ENCODE data around the gene TSC22D1.

The TSC22D1 gene

DNA sequence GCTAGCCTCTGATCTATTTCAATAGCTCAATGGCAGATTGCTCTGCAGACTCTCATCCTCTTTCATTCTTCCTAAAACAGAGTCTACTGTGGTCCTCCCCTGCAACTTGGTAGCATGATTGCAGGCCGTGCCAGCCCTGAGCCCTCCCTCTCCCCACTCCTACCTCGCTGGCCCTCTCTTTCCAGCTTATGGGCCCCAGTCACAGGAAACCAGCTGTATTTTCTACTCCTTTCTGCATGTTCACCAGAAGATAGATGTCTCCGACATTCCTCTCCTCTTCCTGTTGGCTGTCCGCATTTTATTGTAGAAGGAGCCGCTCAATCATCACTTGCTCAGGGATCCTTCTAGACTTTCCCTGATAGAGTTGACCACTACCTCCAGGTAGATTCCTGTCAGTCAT, 152.3 kb downstream of the TSC22D1 start:
- DNase-seq, result no peak

DNA sequence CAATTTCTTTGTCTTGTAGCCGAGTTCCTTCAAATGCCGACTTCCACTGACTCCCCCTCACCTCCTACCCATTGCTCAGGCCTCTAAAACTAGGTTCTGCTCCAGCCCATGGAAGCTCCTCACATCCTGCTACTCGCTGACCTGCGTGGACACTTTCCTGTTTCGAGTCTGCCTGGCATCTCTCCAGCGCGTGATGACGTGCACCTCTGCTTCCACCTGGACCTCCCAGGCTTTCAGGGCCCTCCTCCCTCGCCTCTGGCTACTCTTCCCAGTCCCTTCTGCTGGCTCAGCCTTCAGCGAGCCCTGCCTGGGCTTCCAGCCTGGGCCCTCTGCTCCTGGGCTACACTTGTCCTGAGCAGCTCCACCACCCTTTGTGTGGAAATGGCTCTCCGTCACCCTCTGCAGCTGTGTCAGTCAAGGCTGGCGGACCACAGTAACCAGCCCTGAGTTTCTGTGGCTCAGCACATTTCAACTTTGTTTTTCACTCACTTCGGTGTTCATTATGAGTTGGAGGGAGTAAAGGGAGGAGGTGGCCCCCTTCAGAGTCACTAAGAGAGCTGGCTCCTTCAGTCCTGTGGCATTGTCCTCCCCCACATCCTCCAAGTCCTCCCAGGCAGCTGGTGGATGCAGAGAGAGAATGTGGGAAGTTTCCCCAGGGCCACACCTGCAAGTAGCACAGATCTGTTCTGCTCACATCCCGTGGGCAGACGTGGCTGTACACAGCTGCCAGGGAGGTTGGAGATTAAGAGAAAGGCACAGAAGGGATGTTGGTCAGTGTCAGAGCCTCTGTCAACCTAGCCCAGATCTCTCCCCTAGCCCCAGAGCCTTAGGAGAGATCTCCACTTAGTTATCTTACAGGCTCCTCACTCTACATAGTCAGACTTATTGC, 153.1 kb downstream of the TSC22D1 start:
- DNase-seq, result no peak

DNA sequence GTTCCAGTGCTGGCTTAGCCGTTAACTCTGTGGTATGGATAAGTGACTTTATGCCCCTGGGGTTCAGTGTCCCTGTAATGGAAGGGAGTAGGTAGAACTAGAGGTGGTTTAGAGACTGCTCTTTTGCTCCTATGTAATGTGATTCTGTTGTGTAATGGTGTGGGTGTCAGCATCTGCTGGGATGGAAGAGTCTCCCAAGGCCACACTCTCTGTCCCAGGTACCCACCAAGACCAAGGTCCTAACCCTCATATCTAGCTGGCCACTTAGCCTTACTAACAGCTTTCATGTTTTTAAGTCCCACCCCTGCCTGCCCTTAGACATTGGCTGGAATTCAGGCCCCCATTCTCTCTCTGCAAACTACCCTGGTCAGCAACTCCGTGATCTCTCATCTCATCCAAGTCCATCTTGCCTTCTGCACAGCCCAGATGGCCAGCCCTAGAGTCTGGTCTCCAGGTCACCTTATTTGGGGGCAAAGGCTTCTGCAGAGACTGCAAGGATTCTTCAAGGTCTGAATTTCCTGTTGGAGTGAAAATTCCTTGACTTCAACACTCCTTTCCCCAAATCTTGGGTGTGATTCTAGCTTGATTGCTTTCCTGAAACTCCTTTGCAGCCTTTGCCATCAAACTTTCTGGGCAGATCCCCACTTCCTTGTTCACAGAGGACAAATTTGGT, 154.1 kb downstream of the TSC22D1 start:
- no peak for DNase-seq

DNA sequence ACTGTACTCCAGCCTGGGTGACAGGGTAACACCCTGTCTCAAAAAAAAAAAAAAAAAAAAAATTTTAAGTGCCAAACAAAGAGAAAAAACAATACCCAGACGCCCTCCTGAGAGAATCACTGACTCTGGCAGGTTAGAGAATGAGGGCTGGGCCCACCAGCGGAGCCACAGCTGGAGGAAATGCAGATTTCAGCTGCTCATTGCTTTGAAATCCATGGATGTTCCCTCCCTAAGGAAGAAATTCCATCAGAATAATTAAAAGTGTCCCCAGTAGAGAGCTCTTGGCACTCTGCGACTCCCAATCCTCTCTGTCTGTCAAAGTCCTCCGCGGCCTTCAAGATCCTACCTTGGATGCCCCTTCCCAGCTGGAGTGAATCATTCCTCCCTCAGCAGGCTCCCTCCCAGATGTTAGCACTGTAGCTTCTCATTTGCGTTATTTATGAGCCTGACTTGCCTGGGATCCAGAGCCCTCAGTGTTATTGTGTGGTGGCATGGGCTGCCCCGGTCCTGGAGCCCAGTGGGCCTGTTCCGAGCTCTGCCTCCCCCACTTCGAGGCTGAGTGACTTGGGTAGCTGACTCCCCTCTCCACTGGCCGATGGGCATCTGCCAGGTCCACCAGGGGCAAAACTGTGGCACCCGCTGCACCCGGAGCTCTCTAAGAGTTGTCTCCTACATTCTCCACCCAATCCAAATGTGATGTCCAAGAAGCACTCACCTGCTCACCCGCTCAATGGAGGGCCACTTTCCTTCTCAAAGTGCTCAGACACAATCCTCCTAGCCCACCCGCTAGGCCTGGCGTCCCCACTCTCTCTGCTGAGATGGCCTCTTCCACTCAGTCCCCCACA, 155.5 kb downstream of the TSC22D1 start:
- no peak for DNase-seq

DNA sequence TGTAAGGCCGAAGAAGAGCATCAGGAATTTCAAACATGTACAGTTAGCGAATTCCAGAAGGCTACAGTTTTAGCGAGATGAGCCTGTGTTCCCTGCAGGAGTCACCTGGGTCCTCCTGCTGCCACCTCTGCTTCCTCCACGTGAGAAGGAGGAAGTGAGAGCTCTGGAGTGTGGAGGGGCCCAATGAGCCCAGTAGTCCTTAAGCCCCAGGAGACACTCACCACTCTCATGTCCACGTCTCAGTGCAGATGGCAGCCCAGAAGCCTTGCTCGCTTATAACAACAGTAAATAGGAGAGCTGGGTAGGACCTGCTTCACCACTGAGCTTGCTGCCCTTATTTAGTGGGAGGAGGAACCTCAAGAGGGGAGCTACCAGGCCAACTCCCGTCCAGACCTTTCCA, 158.3 kb downstream of the TSC22D1 start:
- no peak for DNase-seq

DNA sequence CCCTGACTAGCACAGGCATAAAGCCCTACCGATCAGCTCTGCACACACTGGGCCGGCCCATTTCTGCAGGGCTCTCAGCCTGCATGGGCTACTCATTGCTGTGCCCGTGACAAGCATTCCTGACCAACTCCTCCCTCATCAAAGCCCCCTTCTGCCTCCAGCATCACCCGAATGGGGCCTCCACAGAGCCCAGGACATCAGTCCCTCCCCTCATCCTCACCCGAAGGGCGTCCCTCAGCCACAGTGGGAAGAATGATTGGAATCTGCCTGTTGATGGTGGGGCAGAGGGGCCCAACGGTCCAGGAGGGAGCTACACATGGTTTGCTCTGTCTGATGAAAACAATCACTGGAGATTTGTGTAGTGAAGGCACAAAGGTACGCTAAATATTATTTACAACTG, 158.7 kb downstream of the TSC22D1 start:
- DNase-seq, result no peak

DNA sequence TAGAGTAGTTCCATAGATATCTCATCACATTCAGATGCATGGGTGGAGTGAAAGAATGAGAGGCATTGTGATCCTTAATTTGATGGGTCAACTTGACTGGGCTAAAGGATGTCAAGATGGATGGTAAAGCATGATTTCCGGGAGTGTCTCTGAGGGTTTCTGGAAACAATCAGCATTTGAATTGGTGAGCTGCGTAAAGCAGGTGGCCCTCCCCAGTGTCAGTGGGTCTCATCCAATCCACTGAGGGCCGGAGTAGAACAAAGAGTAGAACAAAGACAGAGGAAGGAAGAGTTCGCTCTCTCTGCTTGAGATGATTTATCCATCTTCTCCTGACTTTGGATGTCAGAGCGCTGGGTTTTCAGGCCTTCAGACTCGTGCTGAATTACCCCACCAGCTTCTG, 159.4 kb downstream of the TSC22D1 start:
- no peak for DNase-seq

DNA sequence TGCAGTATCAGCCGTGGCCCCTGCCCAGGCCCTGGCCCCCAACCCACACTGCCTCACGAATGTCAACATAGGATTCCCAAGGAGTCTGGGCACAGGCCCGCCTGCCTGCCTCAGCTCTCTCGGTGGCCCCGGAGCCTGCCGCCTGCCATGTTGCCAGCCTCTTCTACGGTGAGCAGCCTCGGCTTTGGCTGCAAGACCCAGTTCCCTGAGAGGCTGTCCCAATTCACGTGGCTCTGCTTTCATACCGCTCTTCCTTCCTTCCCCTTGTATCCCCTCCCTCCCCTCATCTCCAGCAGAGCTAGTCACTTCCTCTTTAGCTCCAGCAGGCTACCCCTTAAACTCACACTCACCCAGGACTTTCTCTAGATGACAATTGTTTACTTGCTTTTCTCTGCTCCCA, 159.8 kb downstream of the TSC22D1 start:
- no peak for DNase-seq

DNA sequence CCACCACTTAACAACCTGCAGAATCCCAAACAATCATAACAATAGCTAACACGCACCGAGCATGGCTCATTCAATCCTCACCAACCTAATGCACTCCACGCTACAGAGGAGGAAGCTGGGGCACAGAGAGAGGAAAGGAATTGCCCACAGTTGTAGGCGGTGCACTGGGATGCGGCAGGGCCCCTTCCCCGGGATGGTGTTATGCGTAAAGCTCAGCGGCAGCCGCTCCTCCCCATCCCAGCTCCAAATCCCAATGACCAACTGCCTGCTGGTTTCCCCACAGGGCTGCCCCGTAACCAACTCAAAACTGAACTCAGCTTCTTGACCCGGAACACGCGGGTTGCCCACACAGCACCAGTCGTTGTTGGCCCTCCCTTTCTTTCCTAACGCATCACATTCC, 160.3 kb downstream of the TSC22D1 start:
- no peak for DNase-seq

DNA sequence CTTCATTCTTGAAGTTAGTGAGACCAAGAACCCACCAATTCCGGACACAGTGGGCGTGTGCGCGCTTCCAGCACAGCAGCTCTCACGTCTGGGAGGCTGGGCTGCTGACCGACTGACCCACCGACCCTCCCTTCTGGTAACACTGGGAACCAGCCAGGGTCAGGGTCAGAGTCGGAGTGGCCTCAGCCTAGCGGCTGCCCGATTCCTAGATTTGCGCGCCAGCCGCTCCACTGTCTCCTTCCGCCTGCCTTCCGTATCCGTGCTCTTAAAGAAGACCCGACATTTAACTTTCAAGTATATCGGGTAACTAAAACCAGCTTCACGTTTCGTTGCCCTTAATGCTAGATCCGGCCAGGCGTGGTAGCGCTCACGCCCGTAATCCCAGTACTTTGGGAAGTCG, 161.4 kb downstream of the TSC22D1 start:
- DNase-seq, result no peak

DNA sequence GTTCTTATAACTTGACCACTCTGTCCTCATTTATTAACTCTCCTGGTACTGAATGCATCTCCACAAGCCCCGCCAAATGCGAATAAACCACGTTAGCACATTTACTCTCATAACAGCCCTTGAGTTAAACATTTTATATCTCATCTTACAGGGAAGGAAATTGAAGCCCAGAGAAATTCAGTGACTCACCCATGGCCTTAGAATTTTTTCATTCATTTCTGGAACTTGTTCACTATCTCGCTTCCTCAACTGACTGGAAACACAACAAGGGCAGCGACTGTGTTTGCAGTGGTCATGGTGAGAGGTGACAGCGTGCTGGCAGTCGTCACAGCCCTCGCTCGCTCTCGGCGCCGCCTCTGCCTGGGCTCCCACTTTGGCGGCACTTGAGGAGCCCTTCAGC, 163.0 kb downstream of the TSC22D1 start:
- no peak for DNase-seq

DNA sequence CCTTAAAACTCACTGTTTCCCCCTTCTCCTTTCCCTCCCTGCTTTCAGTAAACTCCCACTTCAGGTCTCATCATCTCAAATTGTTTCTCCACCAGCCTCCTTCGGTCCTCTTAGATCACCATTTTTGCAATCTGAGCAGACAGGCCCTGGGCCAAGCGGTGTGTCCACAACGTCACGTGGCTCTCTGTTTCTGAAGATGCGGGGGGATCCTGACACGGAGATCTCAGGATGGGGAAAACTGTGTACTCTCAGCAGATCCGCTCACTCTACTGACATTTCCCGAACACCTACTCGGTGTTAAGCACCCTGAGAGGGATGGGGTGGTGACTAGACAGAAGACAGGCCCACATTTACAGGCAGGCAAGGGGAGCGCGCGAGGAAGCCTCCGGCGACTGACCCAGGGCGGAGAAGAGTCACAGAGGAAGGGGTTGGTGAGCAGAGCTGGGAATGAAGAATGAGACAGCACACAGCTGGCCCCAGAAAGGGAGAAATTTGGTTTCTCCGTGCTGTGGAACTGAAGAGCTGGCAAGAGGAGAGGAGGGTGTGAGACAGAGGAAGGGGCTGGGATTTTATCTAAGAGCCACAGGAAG, 163.7 kb downstream of the TSC22D1 start:
- DNase-seq, result no peak

DNA sequence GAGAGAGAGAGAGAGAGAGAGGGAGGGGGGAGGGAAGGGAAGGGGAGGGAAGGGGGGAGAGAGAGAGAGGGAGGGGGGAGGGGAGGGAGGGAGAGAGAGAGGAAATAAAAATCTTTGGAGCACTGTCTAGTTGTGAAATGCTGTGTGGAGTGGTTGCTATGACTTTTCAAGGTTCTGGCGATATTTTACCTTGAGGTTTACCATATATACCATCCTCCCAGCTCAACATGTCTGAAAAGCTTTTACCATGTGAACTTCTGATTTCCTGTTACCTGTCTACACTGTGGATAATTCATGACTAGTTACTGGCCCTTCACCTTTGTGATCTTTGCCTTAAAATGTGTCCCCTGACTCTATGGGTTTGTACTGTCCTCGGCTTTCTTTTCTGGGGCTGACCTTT, 164.3 kb downstream of the TSC22D1 start:
- no peak for DNase-seq

DNA sequence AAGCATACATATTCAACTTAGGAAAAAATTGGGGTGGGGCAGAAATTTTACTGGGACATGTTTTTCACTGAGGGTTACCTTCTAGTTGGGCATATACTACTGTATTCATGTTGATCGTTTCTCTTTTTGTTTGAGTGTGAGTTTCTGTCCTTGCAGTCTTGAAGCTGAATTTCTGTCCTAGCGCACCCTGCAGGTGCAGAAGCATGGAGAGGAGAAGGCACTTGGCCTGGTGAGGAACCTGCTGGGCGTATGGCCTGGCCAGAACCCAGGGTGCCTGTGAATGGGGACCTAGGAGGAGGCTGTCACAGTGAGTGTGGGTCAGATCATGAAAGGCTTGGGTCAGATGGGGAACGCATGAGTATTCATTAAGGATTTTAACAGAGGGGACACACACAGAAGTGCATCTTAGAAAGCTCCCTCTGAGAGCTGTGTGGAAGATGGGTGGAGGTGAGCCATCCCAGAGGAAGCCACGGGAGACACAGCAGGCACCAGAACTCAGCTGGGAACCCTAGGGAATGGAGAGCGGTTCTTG, 165.7 kb downstream of the TSC22D1 start:
- DNase-seq, result no peak

DNA sequence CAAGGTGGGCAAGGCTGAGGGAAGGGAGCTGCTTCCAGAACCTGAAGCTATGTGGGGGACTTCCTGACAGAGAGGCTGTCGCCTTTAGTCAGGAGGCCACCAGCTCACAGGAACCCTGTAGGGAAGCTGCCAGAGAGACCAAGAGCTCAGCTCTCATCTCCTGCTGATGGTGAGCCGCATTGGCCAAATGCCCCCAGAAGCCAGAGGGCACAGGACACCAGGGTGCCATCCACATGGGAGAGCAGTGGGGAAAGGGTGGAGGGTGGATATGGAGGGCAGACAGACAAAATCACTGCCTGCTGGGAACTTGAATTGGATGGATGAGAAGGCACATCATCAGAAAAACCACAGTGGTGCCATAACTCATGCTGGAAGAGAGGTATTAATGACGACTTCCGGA, 166.5 kb downstream of the TSC22D1 start:
- DNase-seq, result no peak

DNA sequence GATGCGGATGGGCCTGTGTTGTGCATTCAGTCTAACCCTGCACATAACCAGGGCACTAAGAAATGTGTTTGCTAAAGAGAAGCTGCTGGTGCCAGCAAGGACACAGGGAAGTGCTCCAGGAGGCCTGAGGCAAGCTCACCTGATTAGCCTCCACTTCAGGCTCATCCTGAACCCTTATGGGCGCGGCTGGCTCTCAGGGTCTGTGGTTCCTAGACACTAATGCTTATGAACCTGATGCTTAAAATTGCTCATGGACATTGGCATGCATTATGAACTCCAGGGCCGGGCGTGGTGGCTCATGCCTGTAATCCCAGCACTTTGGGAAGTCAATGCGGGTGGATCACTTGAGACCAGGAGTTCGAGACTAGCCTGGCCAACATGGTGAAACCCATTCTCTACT, 168.2 kb downstream of the TSC22D1 start:
- no peak for DNase-seq

DNA sequence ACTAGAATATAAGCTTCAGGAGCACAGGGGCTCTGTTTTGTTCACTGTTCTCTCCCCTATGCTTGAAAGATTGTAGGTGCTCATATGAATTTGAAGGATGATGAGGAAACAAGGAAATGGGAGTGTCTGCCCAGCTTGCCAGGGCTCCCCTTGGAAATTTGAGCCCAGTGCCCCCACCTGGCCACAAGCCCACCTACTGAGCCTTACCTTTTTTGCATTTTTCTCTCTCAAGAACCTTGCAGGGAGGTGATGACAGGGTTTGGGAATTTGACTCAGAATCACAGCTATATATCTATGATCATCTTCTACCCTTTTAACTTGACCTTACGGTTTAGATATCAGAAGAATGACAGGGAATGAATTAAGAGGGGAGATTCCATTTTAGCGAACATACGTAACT, 168.8 kb downstream of the TSC22D1 start:
- no peak for DNase-seq

DNA sequence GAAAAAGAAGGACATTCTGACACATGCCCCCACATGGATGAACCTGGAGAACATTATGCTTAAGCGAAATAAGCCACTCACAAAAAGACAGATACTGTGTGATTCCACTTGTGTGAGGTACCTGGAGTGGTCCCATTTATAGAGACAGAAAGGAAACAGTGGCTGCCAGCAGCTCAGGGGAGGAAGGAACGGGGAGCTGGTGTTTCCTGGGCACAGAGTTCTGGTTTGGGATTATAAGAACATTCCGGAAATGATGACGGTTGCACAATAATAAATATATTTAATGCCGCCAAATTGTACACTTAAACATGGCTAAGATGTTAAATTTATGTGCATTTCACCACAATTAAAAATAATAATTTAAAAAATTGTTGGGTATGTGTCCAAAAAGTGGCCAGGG, 169.5 kb downstream of the TSC22D1 start:
- no peak for DNase-seq

DNA sequence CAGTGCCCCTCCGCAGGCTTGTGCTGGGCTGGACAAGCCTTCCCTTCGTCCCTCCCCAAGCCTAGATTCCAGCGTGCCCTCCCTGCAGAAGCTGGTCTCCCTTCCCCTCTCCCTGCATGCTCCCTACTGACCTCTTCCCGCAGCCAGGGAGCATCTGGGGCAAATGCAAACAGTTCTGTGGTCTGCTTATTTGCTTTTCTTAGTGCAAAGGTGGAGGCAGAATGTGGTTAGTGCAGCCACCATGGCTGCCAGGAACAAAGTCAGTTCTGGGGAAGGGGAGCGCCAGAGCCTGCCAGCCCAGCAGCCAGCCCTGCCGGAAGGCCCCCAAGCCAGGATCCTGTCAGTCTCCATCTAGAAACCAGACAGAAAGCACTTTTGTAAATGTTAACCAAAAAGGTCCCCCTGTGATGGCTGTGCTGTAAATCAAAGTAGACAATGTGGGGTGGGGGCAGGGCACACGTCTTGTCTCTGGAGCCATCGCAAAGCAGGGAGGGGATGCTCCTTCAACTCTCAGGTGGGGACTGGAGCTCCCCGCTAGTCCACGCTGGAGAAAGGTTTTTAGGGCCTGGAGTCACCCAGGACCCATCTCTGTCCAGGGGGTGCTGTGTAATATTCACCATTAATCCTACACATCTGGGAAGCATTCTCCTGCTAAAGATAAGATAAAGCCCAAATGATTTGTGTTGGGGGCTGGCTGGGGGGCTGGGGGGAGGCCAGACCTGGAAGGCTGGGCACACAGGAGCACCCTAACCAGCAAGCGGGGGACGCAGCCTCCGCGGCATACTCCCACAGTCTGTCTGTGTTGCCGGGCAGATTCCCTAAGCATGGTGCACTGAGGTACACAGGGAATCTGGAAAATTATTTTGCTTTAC, 171.6 kb downstream of the TSC22D1 start:
- DNase-seq, result no peak

DNA sequence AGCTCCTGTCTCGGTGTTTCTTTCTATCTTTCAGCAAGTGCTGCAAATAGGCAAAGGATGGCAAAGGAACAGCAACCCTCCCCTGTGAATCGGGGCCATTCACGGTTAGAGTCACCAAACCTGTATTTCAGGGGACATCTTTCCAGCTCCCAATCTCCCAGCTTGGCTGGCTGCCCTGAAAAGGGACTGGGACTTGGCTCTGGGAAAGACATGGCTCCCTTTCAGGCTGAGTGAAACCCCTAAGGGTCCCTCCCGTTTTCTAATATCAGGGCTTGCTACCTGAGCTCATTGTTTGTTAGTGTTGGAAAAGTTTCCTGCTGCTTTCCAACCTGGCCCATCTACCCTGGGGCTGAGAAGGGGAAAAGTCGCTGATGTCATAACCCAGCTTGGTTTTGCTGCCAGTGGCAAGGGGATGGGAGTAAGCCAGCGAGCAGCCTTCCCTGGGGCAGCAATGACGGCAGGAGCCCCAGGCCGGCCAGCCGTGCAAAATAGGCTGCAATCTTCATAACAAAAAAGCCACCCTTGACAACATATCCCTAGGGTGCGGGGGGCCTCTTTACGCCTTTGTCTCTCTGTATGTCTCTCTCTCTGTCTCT, 172.6 kb downstream of the TSC22D1 start:
- DNase-seq, result no peak

DNA sequence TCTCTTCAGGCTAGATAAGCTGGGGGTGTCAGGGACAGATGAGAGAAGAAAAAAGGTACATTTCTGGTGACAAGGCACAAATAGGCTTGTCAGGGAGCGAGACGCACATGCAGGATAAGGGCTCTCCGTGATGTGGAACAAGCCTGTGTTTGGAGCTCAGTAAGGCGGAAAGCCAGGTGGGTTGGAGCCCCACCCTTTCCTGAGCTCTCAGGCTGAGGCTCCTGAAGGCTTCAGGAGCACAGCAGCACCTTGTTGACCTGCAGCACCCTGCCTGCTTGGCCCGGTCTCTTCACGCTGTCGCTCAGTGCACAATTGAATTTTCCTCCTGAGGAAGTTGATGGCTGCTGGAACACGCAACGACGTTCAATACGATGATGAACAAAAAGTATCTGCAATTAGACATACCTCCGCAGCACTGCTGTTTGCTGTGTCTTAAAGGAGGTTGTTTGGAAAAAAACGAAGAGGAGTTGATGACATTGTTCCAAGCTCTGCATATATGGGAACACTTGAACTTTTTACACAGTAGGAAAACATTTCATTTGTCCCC, 173.2 kb downstream of the TSC22D1 start:
- DNase-seq, result no peak

Data from activated CD4-positive, CD25-positive, alpha-beta regulatory T cell (primary cell).